Ascending aorta (tissue), 2 donors: Measurements from ENCODE around the gene VWC2L. TPM values are rescaled to one million over a fixed set of nuclear protein-coding genes. Genes with fewer than 3 reads are reported as not detected.
A peak's percentile ranks its signal among the peaks of the same experiment; 100 is the strongest.

Source experiments
- DNase-seq, 2 donors: peaks; one replicate each; pipeline ENCODE4 v3.0.0-alpha.2; 2019; ENCODE audit warnings: low spot score in 2 of 2
- H3K27ac ChIP-seq, 2 donors: fragments of 200-600 bp; sonication (generic); one replicate each; pipeline ENCODE4 v1.5.1; 2016 to 2017; ENCODE audit warnings: mild to moderate bottlenecking in 1 of 2
- H3K27me3 ChIP-seq: fragments of 200-600 bp; sonication (generic); one replicate; pipeline ENCODE4 v1.5.1; 2017
- H3K36me3 ChIP-seq, 2 donors: fragments of 200-600 bp; sonication (generic); one replicate each; pipeline ENCODE4 v1.5.1; 2016
- H3K4me1 ChIP-seq, 2 donors: fragments of 200-600 bp; sonication (generic); one replicate each; pipeline ENCODE4 v1.5.1; 2016 to 2017; ENCODE audit warnings: mild to moderate bottlenecking in 1 of 2
- H3K4me3 ChIP-seq, 2 donors: fragments of 200-600 bp; sonication (generic); one replicate each; pipeline ENCODE4 v1.5.1; 2016 to 2017; ENCODE audit warnings: mild to moderate bottlenecking in 1 of 2
- H3K9me3 ChIP-seq, 2 donors: fragments of 200-600 bp; sonication (generic); one replicate each; pipeline ENCODE4 v1.5.1; 2016
- intact Hi-C: fragments of 100-400 bp; cut with DNase I; formaldehyde crosslinking; loops from one replicate; pipeline ENCODE4 v1.15.1; 2023
- total RNA-seq: library from RNA; depleted of rRNA; stranded (reverse); fragments of >200 nt; gene quantifications from one replicate; pipeline ENCODE4 v1.1.0, GENCODE V29; 2016
- TF ChIP-seq, protein P1 (sequence below), 3 experiments: fragments of 200-600 bp in 2 of 3; fragments of 450-650 bp in 1 of 3; sonication (generic) in 2 of 3; IDR thresholded peaks; one replicate each; pipeline ENCODE4 v1.5.1; 2016 to 2019; ENCODE audit warnings: antibody characterized with exemption in 3 of 3, mild to moderate bottlenecking in 1 of 3, moderate library complexity in 1 of 3

Gene VWC2L
- total RNA-seq, 1 donor from 2014 or later: not detected

- intact Hi-C loops: no loop called here
- Histone ChIP-seq H3K27me3 (no peaks in the 10 kb centered on the region), H3K27ac (no peak overlapping the region), H3K4me1 (no peaks in the 10 kb centered on the region), H3K4me3 (no peak overlapping the region), H3K9me3 (no peaks in the 10 kb centered on the region), H3K36me3 (no peaks in the 10 kb centered on the region)
- no peak for DNase-seq
- TF ChIP-seq, protein P1, sequence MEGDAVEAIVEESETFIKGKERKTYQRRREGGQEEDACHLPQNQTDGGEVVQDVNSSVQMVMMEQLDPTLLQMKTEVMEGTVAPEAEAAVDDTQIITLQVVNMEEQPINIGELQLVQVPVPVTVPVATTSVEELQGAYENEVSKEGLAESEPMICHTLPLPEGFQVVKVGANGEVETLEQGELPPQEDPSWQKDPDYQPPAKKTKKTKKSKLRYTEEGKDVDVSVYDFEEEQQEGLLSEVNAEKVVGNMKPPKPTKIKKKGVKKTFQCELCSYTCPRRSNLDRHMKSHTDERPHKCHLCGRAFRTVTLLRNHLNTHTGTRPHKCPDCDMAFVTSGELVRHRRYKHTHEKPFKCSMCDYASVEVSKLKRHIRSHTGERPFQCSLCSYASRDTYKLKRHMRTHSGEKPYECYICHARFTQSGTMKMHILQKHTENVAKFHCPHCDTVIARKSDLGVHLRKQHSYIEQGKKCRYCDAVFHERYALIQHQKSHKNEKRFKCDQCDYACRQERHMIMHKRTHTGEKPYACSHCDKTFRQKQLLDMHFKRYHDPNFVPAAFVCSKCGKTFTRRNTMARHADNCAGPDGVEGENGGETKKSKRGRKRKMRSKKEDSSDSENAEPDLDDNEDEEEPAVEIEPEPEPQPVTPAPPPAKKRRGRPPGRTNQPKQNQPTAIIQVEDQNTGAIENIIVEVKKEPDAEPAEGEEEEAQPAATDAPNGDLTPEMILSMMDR (IDR thresholded peaks at IDR 0.05): no peak
These were observed 181.2 kb downstream of the VWC2L start for GRCh38 chr2:214592011-214592410.

- Histone ChIP-seq H3K9me3 (no peaks in the 10 kb centered on the region), H3K4me1 (no peaks in the 10 kb centered on the region), H3K27ac (peak overlapping the region in 1 of 2 donors; percentile 42), H3K36me3 (no peaks in the 10 kb centered on the region), H3K4me3 (no peak overlapping the region), H3K27me3 (no peaks in the 10 kb centered on the region)
- intact Hi-C loops: no loop called here
- DNase-seq: no peak
- TF ChIP-seq, protein P1 (IDR thresholded peaks at IDR 0.05): no peak
These were observed 182.9 kb downstream of the VWC2L start for GRCh38 chr2:214593727-214594126.

GRCh38 chr2:214601852-214602633 lies 191.2 kb downstream of the VWC2L start:
- H3K4me3 ChIP-seq: no peak overlapping the region
- H3K36me3 ChIP-seq: no peaks in the 10 kb centered on the region
- intact Hi-C loops: no loop called here
- DNase-seq: no peak
- H3K4me1 ChIP-seq: no peaks in the 10 kb centered on the region
- no peaks in the 10 kb centered on the region for H3K27me3 ChIP-seq
- no peak overlapping the region for H3K27ac ChIP-seq
- H3K9me3 ChIP-seq: no peaks in the 10 kb centered on the region
- TF ChIP-seq, protein P1 (IDR thresholded peaks at IDR 0.05): no peak

DNA sequence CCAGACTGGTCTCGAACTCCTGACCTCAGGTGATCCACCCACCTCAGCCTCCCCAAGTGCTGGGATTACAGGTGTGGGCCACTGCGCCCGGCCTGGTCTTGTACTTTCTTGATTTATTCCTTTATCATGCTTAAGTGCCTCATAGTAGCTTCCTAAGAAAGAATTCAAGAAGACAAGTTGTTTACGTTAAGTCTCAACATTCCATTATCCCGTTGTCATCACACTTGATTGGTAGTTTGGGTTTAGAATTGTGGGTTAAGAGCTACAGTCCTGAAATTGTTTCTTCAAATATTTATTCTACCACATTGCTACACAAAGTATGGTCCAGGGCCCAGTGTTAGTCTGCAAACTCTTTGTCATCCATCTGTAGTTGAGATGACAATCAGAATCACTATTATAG lies 194.0 kb downstream of the VWC2L start:
- intact Hi-C loops: no loop called here
- TF ChIP-seq, protein P1 (IDR thresholded peaks at IDR 0.05): no peak
- H3K4me1 ChIP-seq: no peaks in the 10 kb centered on the region
- DNase-seq: no peak
- H3K27ac ChIP-seq: no peak overlapping the region
- no peaks in the 10 kb centered on the region for H3K27me3 ChIP-seq
- no peak overlapping the region for H3K4me3 ChIP-seq
- no peaks in the 10 kb centered on the region for H3K36me3 ChIP-seq
- no peaks in the 10 kb centered on the region for H3K9me3 ChIP-seq

GRCh38 chr2:214607051-214607450 lies 196.2 kb downstream of the VWC2L start:
- Histone ChIP-seq H3K4me3 (no peak overlapping the region), H3K27ac (no peak overlapping the region), H3K27me3 (no peaks in the 10 kb centered on the region), H3K9me3 (no peaks in the 10 kb centered on the region), H3K4me1 (no peaks in the 10 kb centered on the region), H3K36me3 (no peaks in the 10 kb centered on the region)
- DNase-seq: no peak
- intact Hi-C loops: no loop called here
- TF ChIP-seq, protein P1 (IDR thresholded peaks at IDR 0.05): no peak
